Activated T-helper 1 cell treated with anti-CD3 and anti-CD28 coated beads, Interleukin-12 subunit alpha, Interleukin-12 subunit beta, Interleukin-2, Interleukin-4 antibody, amounts not matched to agents 30 ng/mL and 10 ng/mL and 1 ng/mL, durations not matched to agents 14 hours and 24 hours and 36 hours (primary cell): ENCODE data around the gene OSBPL1A. TPM values are rescaled to one million over a fixed set of nuclear protein-coding genes. Genes with fewer than 3 reads are reported as not detected.

ENCODE experiments used
- DNase-seq: peaks from one replicate; pipeline ENCODE4 v3.0.0; 2021; ENCODE audit warnings: low spot score
- H3K27ac Mint-ChIP-seq: one replicate; pipeline ENCODE4 v1.8.0; 2021; ENCODE audit warnings: mild to moderate bottlenecking, mixed read lengths
- H3K27me3 Mint-ChIP-seq: one replicate; pipeline ENCODE4 v1.8.0; 2022; ENCODE audit warnings: mild to moderate bottlenecking, moderate library complexity, mixed read lengths; ENCODE audit not compliant: insufficient read depth
- H3K36me3 Mint-ChIP-seq: one replicate; pipeline ENCODE4 v1.8.0; 2021; ENCODE audit warnings: low read depth, mixed read lengths
- H3K4me1 Mint-ChIP-seq: one replicate; pipeline ENCODE4 v1.8.0; 2021; ENCODE audit warnings: low read depth, mixed read lengths
- H3K4me3 Mint-ChIP-seq: one replicate; pipeline ENCODE4 v1.8.0; 2021; ENCODE audit warnings: mild to moderate bottlenecking, moderate library complexity, mixed read lengths
- H3K9me3 Mint-ChIP-seq: one replicate; pipeline ENCODE4 v1.8.0; 2021; ENCODE audit warnings: mixed read lengths
- intact Hi-C: fragments of 100-400 bp; cut with micrococcal nuclease; formaldehyde crosslinking; loops from one replicate; pipeline ENCODE4 v1.15.1; 2024
- total RNA-seq: library from RNA; stranded (reverse); gene quantifications from 2 replicates; pipeline ENCODE4 v1.2.3, GENCODE V29; 2022

Gene OSBPL1A
- total RNA-seq, 1 donor from 2014 or later, result 2.5 TPM

DNA sequence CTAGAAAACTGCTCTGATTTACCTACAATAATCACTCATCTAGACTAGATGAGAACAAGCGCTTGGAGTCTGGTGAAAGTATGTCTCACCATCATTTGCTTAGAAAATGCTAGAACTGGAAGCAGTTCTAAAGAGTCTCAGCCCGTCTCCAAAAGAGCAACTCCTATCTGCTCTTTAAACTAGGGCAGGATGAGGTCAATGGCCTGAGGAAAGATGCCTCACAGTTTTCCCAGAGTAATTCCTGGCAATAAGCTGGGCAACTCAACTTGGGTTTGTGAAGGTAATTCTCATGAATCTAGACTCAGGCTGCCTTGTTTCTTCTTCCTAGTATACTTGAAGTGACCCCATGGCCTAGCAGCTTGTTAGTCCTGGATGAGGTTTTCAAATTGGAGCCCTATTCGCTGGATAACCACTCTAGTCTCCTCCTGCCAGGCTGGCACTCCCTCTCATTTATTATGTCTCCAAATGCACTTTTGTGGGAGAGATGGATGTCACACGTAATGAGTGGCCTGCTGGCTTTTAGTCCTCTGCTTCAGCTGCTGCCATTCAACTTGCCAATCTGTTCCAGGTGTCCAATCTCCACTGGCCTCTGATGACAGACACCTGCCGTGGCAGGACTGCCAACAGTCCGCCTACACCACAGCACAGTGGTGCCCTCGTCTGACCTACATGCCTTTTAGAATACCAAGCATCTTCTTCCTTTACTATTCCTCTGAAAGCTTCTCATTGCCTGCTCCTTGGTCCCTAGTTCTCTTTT is 177.9 kb downstream of the OSBPL1A start:
- Mint-ChIP-seq H3K9me3 (no peaks in the 10 kb centered on the region), H3K36me3 (no peaks in the 10 kb centered on the region), H3K27me3 (peaks cover 18% of the 10 kb centered on the region), H3K4me1 (no peaks in the 10 kb centered on the region), H3K27ac (no peak overlapping the region), H3K4me3 (no peak overlapping the region)
- intact Hi-C loops, result no loop called here
- DNase-seq, result no peak

DNA sequence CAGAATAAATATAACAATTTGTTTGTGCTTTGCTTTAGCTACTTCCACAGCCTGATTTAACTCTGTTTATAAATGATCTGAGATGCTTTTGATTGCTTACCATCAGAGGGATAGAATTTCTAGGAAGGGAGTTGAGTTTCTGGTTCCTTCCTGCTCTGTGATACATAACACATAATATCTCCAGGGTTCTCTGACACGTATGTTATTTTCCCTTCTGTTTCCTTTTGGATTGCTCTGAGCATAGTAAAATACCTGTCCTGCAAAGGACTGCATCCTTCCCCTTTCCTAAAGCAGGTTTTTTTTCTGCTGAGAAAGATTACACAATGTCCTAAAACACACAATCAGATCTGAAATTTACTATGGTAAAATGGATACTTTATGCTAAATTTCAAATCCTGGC is 182.7 kb downstream of the OSBPL1A start:
- no peak for DNase-seq
- no peaks in the 10 kb centered on the region for H3K4me1 Mint-ChIP-seq
- no peaks in the 10 kb centered on the region for H3K9me3 Mint-ChIP-seq
- no peaks in the 10 kb centered on the region for H3K36me3 Mint-ChIP-seq
- H3K27ac Mint-ChIP-seq, result no peak overlapping the region
- intact Hi-C loops, result no loop called here
- H3K27me3 Mint-ChIP-seq, result peaks cover 10% of the 10 kb centered on the region
- no peak overlapping the region for H3K4me3 Mint-ChIP-seq

DNA sequence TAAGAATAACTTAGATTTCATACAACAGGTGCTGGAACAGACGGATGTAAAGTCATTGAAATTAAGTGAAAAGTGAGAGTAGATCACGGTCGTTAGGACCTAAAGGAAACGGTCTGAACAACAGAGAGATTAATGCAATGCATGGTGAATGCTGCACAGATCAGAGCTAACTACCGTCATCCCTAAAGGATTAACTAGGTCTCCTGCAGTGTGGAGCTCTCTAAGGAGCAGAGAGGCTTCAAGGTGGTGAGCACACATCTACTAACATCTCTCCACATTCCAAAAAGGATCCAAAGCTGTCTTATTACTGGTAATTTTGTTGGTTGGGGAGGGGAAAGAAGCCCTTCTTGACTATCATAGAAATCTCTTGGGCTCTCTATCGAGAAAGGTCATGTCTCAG is 183.5 kb downstream of the OSBPL1A start:
- no peak overlapping the region for H3K4me3 Mint-ChIP-seq
- no peaks in the 10 kb centered on the region for H3K36me3 Mint-ChIP-seq
- H3K27me3 Mint-ChIP-seq, result peaks cover 13% of the 10 kb centered on the region
- H3K9me3 Mint-ChIP-seq, result no peaks in the 10 kb centered on the region
- no peak for DNase-seq
- H3K4me1 Mint-ChIP-seq, result no peaks in the 10 kb centered on the region
- intact Hi-C loops, result no loop called here
- no peak overlapping the region for H3K27ac Mint-ChIP-seq

DNA sequence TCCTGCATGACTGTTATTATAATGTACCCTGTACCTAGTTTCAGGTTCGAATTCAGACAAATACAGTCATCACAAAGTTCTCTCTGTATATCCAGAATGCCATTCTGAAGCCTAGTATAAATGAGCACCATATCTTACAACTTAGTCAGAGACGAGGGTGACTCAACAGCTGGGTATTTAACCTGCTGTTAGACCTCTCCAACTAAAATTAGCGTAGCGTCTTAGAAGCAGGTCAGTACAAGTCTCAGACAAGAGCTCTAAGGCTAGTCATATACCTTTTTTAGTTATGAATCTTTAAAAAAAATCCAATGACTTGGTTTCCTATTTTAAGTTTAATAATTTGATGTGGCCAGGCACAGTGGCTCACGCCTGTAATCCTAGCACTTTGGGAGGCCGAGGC is 184.7 kb downstream of the OSBPL1A start:
- Mint-ChIP-seq H3K27me3 (peaks cover 13% of the 10 kb centered on the region), H3K27ac (no peak overlapping the region), H3K4me3 (no peak overlapping the region), H3K4me1 (no peaks in the 10 kb centered on the region), H3K9me3 (no peaks in the 10 kb centered on the region), H3K36me3 (no peaks in the 10 kb centered on the region)
- intact Hi-C loops, result no loop called here
- DNase-seq, result no peak

DNA sequence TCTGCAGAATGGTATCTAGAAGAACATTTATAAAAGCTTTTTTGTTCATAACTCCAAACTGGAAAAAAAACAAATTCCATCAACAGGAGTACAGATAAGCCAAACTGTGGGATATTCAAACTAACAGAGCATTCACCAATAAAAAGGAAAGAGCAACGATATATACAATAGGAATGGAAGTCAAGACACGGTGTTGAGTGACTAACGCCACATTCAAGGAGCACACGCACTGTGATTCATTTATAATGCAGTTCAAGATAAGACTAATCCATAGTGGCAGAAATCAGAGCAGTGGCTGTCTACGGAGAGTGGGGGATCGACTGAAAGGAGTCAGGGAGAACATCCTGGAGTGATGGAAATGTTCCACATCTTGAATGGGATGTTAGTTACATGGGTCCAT is 188.1 kb downstream of the OSBPL1A start:
- Mint-ChIP-seq H3K9me3 (no peaks in the 10 kb centered on the region), H3K4me3 (no peak overlapping the region), H3K36me3 (no peaks in the 10 kb centered on the region), H3K27me3 (peaks cover 18% of the 10 kb centered on the region), H3K4me1 (no peaks in the 10 kb centered on the region), H3K27ac (no peak overlapping the region)
- intact Hi-C loops, result no loop called here
- no peak for DNase-seq

DNA sequence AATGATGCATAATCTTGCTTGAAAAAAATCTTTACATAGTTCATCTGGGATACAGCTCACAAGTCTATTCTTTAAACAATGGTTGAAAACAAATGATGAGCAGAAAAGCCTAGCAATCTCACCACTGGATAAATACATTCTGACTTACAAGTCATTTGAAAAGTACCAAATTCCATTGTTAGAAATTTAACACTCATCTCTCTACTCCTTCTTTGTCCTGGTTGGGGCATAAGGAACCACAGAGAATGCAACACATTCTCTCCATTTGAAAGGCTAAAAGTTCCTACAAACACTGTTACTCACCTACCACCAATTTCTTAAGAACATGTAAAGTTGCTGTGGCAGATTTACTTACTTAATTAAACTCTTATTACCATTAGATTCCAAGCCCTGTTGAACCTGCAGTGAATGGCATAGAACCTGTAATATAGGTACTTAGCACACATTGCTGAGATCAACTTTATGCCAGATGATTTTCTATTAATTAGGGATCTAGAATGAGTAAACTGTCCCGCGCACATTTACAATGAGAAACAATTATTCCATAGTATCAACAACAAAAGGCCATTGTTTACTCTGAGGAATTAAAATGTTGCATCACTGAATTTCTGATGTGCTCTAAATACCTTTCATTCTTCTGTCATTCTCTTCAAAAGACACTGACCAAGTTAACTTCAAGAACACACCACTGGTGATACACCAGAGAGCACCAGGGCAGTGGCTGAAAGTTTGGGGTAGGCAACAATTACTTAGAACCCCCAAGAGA is 189.2 kb downstream of the OSBPL1A start:
- no peak for DNase-seq
- Mint-ChIP-seq H3K4me3 (no peak overlapping the region), H3K27ac (no peak overlapping the region), H3K27me3 (peaks cover 24% of the 10 kb centered on the region), H3K9me3 (no peaks in the 10 kb centered on the region), H3K4me1 (no peaks in the 10 kb centered on the region), H3K36me3 (no peaks in the 10 kb centered on the region)
- intact Hi-C loops, result no loop called here

DNA sequence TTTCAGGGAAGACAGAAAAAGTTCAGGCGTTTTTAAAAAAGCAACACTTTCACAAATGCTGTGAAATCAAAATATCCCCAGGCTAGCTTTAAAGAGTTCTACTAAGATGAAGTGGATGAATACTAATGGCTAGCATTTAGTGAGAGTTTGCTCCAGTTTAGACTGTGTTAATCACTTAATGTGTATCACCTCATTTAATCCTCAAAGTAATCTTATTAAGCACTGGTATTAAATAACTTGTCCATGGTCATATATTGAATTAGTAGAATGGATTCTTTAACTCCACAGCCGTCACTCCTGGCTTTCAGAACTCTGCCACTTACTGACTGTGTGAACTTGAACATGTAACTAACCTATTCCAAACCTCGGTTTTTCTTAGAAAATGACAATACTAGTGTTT is 192.7 kb downstream of the OSBPL1A start:
- no peaks in the 10 kb centered on the region for H3K36me3 Mint-ChIP-seq
- no peak for DNase-seq
- intact Hi-C loops, result no loop called here
- H3K9me3 Mint-ChIP-seq, result no peaks in the 10 kb centered on the region
- H3K4me3 Mint-ChIP-seq, result no peak overlapping the region
- no peak overlapping the region for H3K27ac Mint-ChIP-seq
- H3K27me3 Mint-ChIP-seq, result peaks cover 22% of the 10 kb centered on the region
- no peaks in the 10 kb centered on the region for H3K4me1 Mint-ChIP-seq

DNA sequence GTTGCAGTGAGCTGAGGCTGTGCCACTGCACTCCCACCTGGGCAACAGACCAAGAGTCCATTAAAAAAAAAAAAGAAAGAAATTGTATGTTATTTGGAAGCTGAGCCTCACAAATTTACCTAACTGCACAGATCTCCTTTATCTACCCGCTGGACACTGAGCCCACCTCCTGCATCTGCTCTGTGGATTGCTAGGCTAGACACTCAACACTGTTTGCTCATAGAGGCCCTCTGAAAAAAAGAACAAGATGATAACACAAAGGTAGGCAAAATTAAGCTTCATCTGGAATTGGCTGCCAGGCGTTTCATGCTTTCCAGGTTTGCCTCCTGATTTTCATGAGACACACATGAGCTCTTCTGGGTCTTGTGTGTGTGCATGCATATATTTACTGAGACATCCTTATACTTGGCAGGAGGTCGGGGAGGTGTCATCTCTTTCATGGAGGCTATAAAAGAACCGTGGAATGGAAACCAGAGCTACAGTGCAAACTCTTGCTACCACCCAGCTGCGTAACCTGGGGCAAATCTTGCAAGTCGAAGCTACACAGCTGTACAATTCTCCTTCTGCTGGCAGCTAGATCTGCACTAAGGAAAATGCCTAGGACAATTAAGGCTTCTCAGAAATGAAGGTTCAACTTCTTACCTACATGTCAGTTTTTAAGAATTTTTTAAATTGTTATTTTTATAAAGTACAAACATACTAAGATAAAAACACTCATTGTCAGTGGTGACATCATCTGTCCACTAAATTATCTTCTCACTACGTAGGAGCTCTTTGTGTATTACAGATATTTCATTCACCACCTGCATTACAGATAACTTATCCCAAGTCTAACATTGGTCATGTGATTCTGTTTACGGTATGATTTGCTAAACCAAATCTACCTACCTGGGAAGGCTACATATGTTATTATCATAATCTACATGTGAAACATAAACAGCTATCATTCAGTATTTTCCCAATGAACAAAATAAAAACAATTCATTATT is 195.6 kb downstream of the OSBPL1A start:
- Mint-ChIP-seq H3K4me3 (no peak overlapping the region), H3K4me1 (no peaks in the 10 kb centered on the region), H3K27me3 (peaks cover 14% of the 10 kb centered on the region), H3K9me3 (no peaks in the 10 kb centered on the region), H3K27ac (no peak overlapping the region), H3K36me3 (no peaks in the 10 kb centered on the region)
- intact Hi-C loops, result no loop called here
- DNase-seq, result no peak

DNA sequence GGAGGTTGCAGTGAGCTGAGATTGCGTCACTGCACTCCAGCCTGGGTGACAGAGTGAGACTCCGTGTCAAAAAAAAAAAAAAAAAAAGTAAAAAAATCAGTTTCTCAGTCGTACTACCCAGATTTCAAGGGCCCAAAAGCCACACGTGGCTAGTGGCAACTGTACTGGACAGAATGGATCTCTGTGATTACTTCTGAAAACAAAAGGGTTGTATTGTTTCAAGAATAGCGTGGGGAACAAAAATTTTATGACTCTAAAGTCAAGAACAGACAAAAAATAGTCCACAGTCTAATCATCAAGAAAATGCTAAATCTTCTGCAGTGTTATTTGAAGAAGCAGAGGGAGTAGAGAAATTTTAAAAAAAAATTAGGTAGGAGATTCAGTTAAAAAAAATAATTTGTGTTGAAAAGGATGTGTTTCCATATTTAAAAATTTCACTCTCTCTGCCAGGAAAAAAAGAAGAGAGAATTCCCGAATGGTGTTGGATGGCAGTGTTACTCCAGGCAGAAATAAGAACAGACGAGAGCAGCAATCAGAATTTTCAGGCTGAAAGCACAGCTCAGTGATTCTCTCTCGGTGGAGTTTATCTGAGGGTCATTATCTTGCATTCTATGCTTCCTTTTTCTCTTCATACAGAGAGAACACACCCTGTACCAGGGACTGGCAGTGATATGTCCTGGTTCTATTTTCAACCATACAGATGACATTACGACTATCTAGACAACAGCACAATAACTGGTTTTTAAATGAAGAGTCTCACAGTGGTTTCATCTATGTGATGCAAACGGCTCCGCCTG is 196.9 kb downstream of the OSBPL1A start:
- Mint-ChIP-seq H3K27ac (no peak overlapping the region), H3K27me3 (peaks cover 16% of the 10 kb centered on the region), H3K9me3 (no peaks in the 10 kb centered on the region), H3K4me1 (no peaks in the 10 kb centered on the region), H3K4me3 (no peak overlapping the region), H3K36me3 (no peaks in the 10 kb centered on the region)
- no peak for DNase-seq
- intact Hi-C loops, result no loop called here

DNA sequence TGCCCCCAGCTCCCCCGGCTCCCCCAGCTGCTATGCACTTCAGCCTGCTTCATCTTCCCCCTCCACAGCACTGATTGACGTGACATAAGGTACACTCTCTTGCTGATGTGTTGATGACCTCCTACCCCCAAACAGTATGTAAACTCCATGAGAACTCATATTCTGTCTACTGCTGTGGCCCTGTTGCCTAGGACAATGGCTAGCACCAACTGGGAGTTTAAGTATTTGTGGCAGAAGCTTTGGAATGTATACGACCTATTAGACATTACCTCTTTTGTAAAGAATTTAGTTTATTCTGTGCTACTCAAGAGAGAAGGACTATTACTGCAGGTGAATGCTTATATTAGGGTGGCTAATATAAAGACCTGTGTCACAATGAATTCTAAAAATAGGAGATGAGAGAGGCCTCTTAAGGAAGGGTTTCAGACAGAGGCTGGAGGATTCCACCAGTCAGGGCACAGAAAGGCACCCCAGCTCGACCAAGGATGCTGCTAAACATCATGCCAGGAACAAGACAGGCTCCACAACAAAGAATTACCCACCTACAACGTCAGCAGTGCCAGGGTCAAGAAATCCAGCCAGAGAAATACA is 198.2 kb downstream of the OSBPL1A start:
- H3K36me3 Mint-ChIP-seq, result no peaks in the 10 kb centered on the region
- no peaks in the 10 kb centered on the region for H3K9me3 Mint-ChIP-seq
- H3K4me1 Mint-ChIP-seq, result no peaks in the 10 kb centered on the region
- H3K27ac Mint-ChIP-seq, result no peak overlapping the region
- intact Hi-C loops, result no loop called here
- peaks cover 8% of the 10 kb centered on the region for H3K27me3 Mint-ChIP-seq
- no peak overlapping the region for H3K4me3 Mint-ChIP-seq
- no peak for DNase-seq

DNA sequence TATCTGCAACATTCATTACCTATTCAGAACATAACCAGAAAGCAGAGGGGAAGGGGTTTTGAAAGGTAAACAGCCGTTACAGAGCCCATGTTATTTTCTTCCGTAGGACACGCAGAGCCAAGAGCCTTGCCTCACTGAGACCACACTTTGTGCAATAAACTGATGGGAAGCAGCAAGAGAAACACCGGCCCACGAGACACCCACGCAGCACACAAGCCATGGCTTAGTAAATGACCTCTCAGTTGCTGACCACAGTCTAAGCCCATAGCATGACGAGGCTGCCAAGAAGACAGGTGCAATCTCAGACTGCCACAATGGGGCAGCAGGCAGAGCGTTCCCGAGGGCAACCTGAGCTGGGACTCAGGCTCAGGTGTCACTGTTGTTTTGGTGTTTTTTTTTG is 199.2 kb downstream of the OSBPL1A start:
- Mint-ChIP-seq H3K4me1 (no peaks in the 10 kb centered on the region), H3K9me3 (no peaks in the 10 kb centered on the region), H3K36me3 (no peaks in the 10 kb centered on the region), H3K27ac (no peak overlapping the region), H3K27me3 (peaks cover 3% of the 10 kb centered on the region), H3K4me3 (no peak overlapping the region)
- DNase-seq, result no peak
- intact Hi-C loops, result no loop called here

DNA sequence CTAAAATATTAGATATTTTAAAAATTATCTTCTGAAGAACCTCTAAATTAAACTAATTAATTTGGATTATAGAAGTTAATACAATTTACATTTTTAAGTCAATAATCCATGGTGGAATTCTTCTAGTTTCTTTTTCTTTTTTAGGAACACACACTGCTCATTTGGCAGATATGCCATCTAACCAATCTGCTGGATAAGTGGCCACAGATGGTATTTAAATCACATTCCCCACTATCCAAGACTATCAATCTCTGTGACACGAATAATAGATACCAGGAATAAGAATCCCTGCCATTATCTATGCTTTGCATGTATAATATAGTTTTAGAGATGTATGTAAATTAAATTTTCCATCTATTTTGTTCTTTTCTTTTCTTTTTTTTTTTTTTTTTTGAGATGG is 200.2 kb downstream of the OSBPL1A start:
- no peak overlapping the region for H3K27ac Mint-ChIP-seq
- no peaks in the 10 kb centered on the region for H3K9me3 Mint-ChIP-seq
- no peaks in the 10 kb centered on the region for H3K4me1 Mint-ChIP-seq
- no peaks in the 10 kb centered on the region for H3K36me3 Mint-ChIP-seq
- no peak overlapping the region for H3K4me3 Mint-ChIP-seq
- DNase-seq, result no peak
- H3K27me3 Mint-ChIP-seq, result peaks cover 9% of the 10 kb centered on the region
- intact Hi-C loops, result no loop called here
